Uterus (tissue), 4 donors: ENCODE measurements around the gene CPSF4L. TPM values are rescaled to one million over a fixed set of nuclear protein-coding genes. Genes with fewer than 3 reads are reported as not detected.

ENCODE experiments used
- total RNA-seq, 4 donors: library from RNA; depleted of rRNA in 3 of 4; stranded (reverse); fragments of >200 nt in 3 of 4; gene quantifications; one replicate each; pipeline versions ENCODE4 v1.1.0 to v1.2.4, GENCODE V29; 2014 to 2023
- donor health status: DM: yes; HTN: yes; CAD: no.

The CPSF4L gene
- total RNA-seq, 4 donors from 2014 or later = 0.34 TPM; not detected in 3

Other genes with a start within 250 kb of the CPSF4L start
- gene SLC39A11, start 169.2 kb downstream of the CPSF4L start, total RNA-seq = 10 to 100 TPM in 3 of 4 donors, 1 to 10 TPM in 1; 5.4 to 56.2 (median 21.0) TPM
- gene SSTR2, start 96.9 kb downstream of the CPSF4L start, total RNA-seq = 1 to 10 TPM in 3 of 4 donors, not detected in 1; 1.5 to 6.7 (median 1.8) TPM
- gene COG1, start 68.8 kb downstream of the CPSF4L start, total RNA-seq = 10 to 100 TPM; 18.8 to 61.6 (median 22.7) TPM
- 100 to 1,000 TPM in 1 of 4 donors, 10 to 100 TPM in 3; 26.6 to 131 (median 70.7) TPM for gene CDC42EP4, start 50.1 kb upstream of the CPSF4L start, total RNA-seq